ENCODE measurements around the gene SNAI3. TPM values are rescaled to one million over a fixed set of nuclear protein-coding genes. Genes with fewer than 3 reads are reported as not detected.

SNAI3 gene
- total RNA-seq, 1 donor from 2014 or later, result 6.1 TPM

DNA sequence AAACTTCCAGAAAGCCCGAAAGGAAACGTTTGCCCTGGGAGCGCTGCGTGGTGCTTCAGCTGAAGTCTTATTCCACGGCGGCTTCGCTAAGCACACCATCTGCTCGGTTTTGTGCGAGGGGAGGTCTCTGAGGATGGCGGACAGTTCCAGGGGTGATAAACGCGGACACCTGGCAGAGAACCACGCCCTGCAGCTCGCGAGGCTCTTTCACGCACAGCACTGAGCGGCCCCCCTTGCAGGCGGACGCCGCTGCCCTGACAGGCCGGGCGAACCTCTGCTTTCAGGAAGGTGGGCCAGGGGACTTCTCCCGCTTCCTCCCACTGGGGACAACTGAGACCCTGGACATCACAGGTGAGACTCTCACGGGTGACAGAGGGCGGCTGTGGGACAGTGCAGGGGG, 27.1 kb downstream of the SNAI3 start:
- intact Hi-C loops (cut with DNase I), result no loop called here
- no peak overlapping the region for H3K4me3 ChIP-seq
- H3K9me3 ChIP-seq, result no peaks in the 10 kb centered on the region
- DNase-seq (no peak), ATAC-seq (no peak)
- peaks cover 21% of the 10 kb centered on the region for H3K4me1 ChIP-seq
- no peaks in the 10 kb centered on the region for H3K27me3 ChIP-seq (ENCODE audit: low read depth)
- H3K27ac ChIP-seq, result no peak overlapping the region
- TF ChIP-seq, protein P1, sequence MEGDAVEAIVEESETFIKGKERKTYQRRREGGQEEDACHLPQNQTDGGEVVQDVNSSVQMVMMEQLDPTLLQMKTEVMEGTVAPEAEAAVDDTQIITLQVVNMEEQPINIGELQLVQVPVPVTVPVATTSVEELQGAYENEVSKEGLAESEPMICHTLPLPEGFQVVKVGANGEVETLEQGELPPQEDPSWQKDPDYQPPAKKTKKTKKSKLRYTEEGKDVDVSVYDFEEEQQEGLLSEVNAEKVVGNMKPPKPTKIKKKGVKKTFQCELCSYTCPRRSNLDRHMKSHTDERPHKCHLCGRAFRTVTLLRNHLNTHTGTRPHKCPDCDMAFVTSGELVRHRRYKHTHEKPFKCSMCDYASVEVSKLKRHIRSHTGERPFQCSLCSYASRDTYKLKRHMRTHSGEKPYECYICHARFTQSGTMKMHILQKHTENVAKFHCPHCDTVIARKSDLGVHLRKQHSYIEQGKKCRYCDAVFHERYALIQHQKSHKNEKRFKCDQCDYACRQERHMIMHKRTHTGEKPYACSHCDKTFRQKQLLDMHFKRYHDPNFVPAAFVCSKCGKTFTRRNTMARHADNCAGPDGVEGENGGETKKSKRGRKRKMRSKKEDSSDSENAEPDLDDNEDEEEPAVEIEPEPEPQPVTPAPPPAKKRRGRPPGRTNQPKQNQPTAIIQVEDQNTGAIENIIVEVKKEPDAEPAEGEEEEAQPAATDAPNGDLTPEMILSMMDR (IDR thresholded peaks at IDR 0.05), result no peak
- peaks cover 41% of the 10 kb centered on the region for H3K36me3 ChIP-seq

DNA sequence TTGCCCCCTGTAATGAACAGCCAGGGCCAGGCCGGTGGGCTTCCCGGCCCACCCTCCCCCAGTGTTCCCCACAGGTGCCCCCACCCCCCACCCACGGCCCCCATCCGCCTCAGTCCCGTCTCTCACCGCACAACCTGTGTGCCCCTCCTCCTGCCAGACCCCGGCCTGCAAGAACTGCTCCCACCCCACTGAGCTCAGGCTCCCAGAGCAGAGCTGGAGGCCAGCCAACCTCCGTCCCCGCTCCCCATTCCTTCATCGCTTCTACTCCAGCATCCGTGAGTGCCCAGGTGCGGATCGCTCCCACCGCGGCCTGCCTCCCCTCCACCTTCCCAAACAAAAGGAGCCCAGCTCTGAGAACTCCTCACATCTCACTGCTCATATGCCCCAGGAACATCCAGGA, 27.6 kb downstream of the SNAI3 start:
- H3K9me3 ChIP-seq, result no peaks in the 10 kb centered on the region
- DNase-seq, result no peak
- TF ChIP-seq, protein P1 (IDR thresholded peaks at IDR 0.05), result no peak
- ATAC-seq, result no peak
- intact Hi-C loops (cut with DNase I), result no loop called here
- H3K27me3 ChIP-seq (ENCODE audit: low read depth), result no peaks in the 10 kb centered on the region
- no peak overlapping the region for H3K4me3 ChIP-seq
- no peak overlapping the region for H3K27ac ChIP-seq
- peaks cover 17% of the 10 kb centered on the region for H3K4me1 ChIP-seq
- peaks cover 46% of the 10 kb centered on the region for H3K36me3 ChIP-seq

DNA sequence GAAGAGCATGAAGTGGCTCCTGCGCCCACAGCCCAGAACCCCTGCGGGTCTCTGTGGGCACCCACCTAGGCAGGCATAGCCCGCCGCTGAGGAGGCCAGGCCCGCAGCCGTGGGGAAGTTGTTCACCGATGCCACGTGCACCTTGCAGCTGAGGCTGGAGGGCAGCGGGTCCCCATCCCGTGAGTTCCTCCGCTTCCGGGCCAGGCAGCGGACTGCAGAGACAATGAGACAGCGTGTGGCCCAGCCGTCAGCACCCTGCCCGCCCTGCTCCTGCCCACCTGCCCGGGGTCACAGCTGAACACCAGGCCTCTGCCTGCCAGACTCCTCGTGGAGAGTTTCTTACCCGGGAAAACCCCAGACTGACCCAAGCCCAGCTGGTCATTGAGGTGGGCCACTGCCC, 28.9 kb downstream of the SNAI3 start:
- TF ChIP-seq, protein P1 (IDR thresholded peaks at IDR 0.05), result no peak

DNA sequence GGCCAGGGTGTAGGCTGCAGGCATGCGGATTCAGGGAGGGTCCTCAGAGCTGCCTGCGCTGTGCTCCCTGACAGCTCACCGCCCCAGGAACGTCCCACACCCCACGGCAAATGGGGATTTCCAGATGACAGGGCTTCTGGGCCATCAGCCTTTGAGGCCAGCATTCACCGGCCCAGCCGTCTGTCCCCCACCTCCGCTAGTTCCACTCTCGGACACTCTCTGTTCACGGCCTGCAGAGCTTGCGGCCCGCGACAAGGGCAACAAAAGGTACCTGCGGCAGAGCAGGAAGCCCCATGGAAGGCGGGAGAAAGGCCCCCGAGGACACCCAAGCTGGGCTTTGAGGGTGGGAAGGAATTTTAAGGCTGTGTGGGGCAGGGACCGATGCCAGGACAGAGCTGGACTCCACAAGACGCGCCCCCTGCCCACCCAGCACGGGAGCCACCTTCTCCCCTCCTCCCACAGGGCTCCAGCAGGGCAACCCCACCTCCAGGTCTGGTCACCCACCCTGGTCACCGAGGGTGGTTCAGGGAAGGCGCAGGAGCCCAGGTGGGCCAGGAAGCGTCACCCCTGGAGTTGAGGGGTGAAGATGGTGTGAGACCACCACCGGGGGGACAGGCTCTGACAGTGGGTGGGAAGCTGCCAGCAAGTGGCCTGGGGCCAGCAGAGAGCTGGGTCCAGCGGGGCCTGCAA, 29.9 kb downstream of the SNAI3 start:
- no peaks in the 10 kb centered on the region for H3K9me3 ChIP-seq
- H3K4me3 ChIP-seq, result no peak overlapping the region
- DNase-seq, result no peak
- H3K27ac ChIP-seq, result no peak overlapping the region
- TF ChIP-seq, protein P1 (IDR thresholded peaks at IDR 0.05), result no peak
- H3K36me3 ChIP-seq, result peaks cover 62% of the 10 kb centered on the region
- H3K27me3 ChIP-seq (ENCODE audit: low read depth), result no peaks in the 10 kb centered on the region
- ATAC-seq, result no peak
- peaks cover 12% of the 10 kb centered on the region for H3K4me1 ChIP-seq
- intact Hi-C loops (cut with DNase I), result no loop called here

More for the DNA sequence above, 28.9 kb downstream of the SNAI3 start:
- peaks cover 15% of the 10 kb centered on the region for H3K4me1 ChIP-seq
- H3K27me3 ChIP-seq (ENCODE audit: low read depth), result no peaks in the 10 kb centered on the region
- no peaks in the 10 kb centered on the region for H3K9me3 ChIP-seq
- intact Hi-C loops (cut with DNase I), result no loop called here
- H3K27ac ChIP-seq, result no peak overlapping the region
- no peak for DNase-seq
- H3K36me3 ChIP-seq, result peaks cover 57% of the 10 kb centered on the region
- H3K4me3 ChIP-seq, result no peak overlapping the region
- no peak for ATAC-seq

DNA sequence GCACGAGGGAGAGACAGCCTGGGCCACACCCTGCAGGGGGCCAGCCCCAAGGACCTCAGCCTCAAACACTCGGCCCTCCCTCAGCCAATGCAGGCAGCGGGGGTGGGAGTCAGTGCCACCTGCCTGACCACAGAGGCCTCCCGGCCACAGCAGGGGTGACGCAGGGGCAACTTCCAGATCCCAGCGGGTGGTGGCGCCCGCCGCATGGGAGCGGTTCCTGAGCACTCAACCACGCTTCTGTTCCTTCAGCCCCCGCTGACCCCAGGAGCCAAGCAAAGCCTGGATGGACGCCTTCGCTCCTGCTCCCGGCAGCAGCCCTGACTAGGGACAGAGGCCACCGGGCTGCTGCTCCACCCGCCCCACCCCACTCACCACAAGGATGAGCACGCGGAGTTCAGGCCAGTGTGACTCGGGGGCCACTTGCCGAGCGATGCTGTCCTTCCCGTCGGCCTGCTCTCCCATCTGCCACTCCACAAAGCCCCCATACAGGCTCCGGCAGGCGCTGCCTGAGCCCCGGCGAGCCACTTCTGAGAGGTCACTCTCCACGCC, 30.5 kb downstream of the SNAI3 start:
- TF ChIP-seq, protein P1 (IDR thresholded peaks at IDR 0.05), result no peak
- intact Hi-C loops (cut with DNase I), result no loop called here

More for the DNA sequence above, 30.5 kb downstream of the SNAI3 start:
- H3K27me3 ChIP-seq (ENCODE audit: low read depth), result no peaks in the 10 kb centered on the region
- no peaks in the 10 kb centered on the region for H3K9me3 ChIP-seq
- H3K4me3 ChIP-seq, result no peak overlapping the region
- DNase-seq (no peak), ATAC-seq (no peak)
- no peak overlapping the region for H3K27ac ChIP-seq
- peaks cover 13% of the 10 kb centered on the region for H3K4me1 ChIP-seq
- H3K36me3 ChIP-seq, result peaks cover 62% of the 10 kb centered on the region
